ENCODE results near the gene ZNF362. TPM values are rescaled to one million over a fixed set of nuclear protein-coding genes. Genes with fewer than 3 reads are reported as not detected.

The ZNF362 gene
- total RNA-seq, 1 donor, result 9.5 TPM

DNA sequence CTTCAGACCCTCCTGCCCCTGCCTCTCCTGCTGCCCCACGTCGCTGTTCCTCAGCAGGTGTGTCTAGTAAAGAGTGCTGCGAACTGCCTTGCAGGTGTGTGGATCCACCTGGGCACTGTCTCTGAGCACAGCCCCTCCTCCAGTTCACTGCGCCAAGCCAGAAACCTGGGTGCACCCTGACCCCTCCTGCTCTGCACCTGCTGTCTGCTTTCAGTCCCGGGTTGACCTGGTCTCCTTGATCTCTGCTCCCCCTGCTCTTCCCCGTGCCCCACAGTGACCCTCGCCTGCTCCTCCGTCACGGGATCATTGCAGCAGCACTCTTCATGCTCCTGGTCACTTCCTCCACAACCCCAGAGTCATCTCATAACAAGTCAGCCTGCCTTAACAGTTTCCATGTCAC lies 58.1 kb downstream of the ZNF362 start:
- TF ChIP-seq, protein P1, sequence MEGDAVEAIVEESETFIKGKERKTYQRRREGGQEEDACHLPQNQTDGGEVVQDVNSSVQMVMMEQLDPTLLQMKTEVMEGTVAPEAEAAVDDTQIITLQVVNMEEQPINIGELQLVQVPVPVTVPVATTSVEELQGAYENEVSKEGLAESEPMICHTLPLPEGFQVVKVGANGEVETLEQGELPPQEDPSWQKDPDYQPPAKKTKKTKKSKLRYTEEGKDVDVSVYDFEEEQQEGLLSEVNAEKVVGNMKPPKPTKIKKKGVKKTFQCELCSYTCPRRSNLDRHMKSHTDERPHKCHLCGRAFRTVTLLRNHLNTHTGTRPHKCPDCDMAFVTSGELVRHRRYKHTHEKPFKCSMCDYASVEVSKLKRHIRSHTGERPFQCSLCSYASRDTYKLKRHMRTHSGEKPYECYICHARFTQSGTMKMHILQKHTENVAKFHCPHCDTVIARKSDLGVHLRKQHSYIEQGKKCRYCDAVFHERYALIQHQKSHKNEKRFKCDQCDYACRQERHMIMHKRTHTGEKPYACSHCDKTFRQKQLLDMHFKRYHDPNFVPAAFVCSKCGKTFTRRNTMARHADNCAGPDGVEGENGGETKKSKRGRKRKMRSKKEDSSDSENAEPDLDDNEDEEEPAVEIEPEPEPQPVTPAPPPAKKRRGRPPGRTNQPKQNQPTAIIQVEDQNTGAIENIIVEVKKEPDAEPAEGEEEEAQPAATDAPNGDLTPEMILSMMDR (IDR thresholded peaks at IDR 0.05; ENCODE audit: insufficient read depth, low read depth, low read length), result no peak
- H3K4me3 ChIP-seq (ENCODE audit: low read depth, low read length), result no peak overlapping the region
- DNase-seq (ENCODE audit: low read depth), result no peak

DNA sequence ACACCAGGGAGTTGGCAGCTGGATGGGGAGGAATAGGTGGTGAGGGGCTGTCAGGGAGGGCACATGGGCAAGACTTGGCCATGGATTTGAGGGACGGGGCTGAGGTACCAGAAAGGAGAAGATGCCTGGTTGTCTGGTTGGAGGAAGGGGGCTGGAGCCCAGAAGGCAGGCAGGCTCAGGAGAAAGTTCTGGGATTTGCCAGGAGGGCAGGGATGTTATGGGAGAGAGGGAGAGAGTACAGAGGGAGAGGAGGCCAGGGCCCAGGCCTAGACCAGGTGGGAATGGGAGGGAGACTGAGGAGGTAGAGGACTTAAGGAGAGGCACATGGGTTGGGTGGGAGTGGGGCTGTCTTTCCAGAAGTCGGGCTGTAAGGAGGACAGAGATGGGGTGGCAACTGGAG lies 60.3 kb downstream of the ZNF362 start:
- DNase-seq (ENCODE audit: low read depth), result no peak
- TF ChIP-seq, protein P1 (IDR thresholded peaks at IDR 0.05; ENCODE audit: insufficient read depth, low read depth, low read length), result no peak
- no peak overlapping the region for H3K4me3 ChIP-seq (ENCODE audit: low read depth, low read length)

DNA sequence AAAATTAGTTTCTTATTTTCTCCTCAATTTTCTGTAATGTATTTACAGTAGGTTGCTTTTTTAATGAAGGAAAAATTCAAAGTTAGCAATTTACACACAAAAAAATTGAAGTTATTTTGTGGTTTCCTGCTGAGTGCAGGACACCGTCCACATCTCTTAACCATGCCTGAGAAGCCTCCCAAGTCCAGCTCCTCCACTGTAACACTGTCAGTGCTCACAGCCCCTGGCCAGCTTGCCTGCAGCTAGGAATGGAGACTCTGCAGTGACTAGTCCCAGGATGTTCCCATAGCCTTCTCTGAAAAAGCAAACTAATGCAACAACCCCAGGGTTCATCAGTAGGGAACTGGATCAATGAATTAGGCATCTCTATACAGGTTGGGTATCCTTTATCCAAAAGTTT lies 61.1 kb downstream of the ZNF362 start:
- DNase-seq (ENCODE audit: low read depth), result no peak
- H3K4me3 ChIP-seq (ENCODE audit: low read depth, low read length), result no peak overlapping the region
- TF ChIP-seq, protein P1 (IDR thresholded peaks at IDR 0.05; ENCODE audit: insufficient read depth, low read depth, low read length), result no peak

DNA sequence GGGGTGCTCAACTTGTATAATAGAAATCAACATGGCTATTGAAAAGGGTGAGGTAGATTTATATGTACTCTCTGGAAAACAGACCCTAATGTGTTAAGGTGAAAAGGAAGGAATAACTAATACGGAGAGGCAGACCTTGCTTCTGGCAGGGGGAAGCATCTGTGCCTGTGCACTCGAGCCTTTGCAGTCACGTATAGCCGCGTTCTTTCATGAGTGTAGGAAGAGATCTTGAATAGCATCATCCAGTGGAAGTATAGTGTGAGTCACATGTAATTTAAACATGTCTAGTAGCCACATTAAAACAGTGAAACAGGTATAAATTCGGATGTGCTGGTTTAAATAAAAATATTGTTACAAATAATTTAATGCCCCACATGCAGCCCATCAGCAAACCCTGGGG lies 61.7 kb downstream of the ZNF362 start:
- TF ChIP-seq, protein P1 (IDR thresholded peaks at IDR 0.05; ENCODE audit: insufficient read depth, low read depth, low read length), result no peak
- no peak overlapping the region for H3K4me3 ChIP-seq (ENCODE audit: low read depth, low read length)
- DNase-seq (ENCODE audit: low read depth), result no peak

DNA sequence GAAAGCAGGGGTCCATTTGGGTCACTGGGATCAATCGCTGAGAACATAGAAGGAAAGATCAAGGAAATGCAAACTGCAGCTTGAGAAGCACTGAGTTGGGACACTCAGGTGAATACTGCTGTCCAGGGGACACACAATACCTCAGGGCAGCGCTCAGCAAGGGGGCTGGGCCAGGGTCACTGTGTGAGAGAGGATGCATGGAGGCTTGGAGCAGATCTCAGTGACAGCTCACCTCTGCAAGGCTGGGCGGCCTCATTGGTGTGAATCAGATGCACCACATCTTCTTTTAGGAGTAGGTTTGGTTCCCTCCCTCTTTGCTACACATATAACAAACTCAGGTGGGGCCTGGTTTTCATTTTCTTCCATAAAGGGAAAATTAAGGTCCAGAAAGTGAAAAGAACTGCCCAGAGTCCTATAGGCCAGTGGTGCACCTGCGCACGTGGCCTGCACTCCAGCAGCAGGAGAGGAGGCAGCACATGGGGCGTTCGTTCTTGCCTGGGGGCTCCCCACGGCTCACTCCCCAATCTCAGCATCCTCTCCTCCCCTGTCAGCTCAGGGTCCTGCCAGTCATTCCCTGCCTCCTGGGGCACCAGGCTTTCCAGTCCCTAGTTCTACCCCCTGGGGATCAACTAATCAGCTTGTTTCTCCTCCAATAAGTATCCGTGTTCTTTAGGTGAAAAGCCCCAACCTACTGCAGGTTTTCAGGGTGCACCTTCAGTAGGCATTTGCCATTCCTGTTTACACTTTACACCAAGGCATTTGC lies 63.1 kb downstream of the ZNF362 start:
- DNase-seq (ENCODE audit: low read depth), result no peak
- TF ChIP-seq, protein P1 (IDR thresholded peaks at IDR 0.05; ENCODE audit: insufficient read depth, low read depth, low read length), result no peak
- H3K4me3 ChIP-seq (ENCODE audit: low read depth, low read length), result no peak overlapping the region

DNA sequence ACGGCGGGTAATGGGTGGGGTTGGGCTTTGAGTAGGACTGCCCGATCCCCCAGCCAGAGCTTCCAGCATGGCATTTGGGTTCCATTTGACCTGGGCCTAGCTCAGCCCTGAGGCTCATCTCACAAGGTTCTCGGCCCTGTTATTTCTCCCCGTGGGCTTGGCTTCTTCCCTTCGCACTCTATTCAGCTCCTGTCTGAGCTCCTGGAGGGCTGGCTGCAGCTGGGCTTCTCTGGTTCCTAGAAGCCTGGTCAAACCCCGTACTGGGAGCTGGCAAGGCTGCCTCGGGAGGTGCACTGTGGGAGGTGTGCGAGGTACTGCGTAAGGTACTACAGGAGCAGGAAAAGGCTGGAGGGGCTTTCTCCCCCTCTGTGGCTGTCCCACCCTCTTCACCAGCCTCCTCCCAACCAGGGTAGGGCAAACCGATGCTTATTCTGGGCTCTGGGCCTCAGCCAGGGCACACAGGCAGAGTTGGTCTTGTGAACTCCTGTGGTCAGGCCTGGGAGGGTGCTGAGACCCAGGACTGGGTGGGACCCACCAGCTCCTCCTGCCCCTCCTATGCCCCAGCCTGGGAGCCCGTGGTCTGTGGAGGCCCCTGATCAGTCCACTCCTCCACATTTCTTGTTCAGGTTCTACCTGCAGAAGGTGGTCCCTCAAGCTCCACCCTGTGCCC lies 63.8 kb downstream of the ZNF362 start:
- no peak overlapping the region for H3K4me3 ChIP-seq (ENCODE audit: low read depth, low read length)
- TF ChIP-seq, protein P1 (IDR thresholded peaks at IDR 0.05; ENCODE audit: insufficient read depth, low read depth, low read length), result no peak
- DNase-seq (ENCODE audit: low read depth), result no peak

All from fibroblast of villous mesenchyme (primary cell).